ENCODE data around the gene PER2.
"Not testable (repeated sequence)": the region's sequence is repeated elsewhere in the genome, so short reads cannot be mapped to it uniquely, and the experiment has no call there.

PER2 gene, protein sequence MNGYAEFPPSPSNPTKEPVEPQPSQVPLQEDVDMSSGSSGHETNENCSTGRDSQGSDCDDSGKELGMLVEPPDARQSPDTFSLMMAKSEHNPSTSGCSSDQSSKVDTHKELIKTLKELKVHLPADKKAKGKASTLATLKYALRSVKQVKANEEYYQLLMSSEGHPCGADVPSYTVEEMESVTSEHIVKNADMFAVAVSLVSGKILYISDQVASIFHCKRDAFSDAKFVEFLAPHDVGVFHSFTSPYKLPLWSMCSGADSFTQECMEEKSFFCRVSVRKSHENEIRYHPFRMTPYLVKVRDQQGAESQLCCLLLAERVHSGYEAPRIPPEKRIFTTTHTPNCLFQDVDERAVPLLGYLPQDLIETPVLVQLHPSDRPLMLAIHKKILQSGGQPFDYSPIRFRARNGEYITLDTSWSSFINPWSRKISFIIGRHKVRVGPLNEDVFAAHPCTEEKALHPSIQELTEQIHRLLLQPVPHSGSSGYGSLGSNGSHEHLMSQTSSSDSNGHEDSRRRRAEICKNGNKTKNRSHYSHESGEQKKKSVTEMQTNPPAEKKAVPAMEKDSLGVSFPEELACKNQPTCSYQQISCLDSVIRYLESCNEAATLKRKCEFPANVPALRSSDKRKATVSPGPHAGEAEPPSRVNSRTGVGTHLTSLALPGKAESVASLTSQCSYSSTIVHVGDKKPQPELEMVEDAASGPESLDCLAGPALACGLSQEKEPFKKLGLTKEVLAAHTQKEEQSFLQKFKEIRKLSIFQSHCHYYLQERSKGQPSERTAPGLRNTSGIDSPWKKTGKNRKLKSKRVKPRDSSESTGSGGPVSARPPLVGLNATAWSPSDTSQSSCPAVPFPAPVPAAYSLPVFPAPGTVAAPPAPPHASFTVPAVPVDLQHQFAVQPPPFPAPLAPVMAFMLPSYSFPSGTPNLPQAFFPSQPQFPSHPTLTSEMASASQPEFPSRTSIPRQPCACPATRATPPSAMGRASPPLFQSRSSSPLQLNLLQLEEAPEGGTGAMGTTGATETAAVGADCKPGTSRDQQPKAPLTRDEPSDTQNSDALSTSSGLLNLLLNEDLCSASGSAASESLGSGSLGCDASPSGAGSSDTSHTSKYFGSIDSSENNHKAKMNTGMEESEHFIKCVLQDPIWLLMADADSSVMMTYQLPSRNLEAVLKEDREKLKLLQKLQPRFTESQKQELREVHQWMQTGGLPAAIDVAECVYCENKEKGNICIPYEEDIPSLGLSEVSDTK (N-terminal part only)

DNA sequence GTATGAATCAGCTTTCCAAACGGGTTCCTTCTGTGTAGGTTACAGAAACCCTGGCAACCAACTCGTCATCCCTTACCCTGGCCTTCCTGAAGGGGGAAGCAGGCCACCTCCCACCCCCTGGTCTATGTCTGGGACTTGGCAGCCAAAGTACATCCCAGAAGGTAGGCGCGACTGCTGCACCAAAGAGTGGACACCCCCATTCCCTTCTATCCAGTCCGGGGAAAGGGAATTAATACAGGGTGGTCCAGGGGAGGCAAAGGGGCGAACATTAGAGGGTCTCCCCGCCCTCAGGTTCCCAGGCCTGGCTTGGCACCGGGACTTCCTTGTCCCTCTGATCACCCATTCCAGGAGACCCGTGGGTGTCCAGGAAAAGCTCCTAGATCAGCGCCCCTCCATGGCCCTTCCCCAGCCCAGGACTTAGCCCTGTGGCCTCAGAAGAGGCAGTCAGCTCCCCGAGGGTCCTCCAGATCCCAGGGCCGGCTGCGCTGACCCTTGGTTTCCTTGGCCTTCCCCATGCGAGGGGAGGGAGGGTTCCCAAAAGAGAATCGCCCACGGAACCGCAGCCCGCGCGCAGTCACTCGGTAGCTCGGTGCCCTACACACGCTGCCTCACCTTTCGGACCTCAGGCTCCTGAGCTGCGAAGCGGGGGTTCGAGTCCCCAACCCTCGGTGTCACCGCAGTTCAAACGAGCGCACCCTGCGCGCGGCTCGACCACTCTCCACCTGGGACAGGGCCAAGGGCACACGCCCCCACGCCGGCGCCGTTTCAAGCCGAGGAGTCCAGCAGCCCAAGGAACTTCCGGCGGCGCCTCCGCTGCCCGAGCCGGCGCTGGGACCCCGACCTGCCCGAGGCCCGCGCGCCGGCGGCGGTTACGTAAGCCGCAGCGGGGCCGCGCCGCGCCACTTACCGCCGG, at the start of gene PER2:
PER2 (minus strand) TSS at position 874 of the 913 bp plus-strand sequence. CDS start 10,674 bp downstream, outside the sequence.
- 0 out of 2 replicates have a peak, but pooled peaks cover 4% of the 10 kb centered on the region for H3K27me3 ChIP-seq (ENCODE audit: control insufficient read depth, insufficient read depth, low read length)
- peak within 1 kb of the TSS; percentile 78; the same call in 1 of the 2 replicates for H3K9ac ChIP-seq (ENCODE audit: low read depth, low read length)
- H3K9me3 ChIP-seq (ENCODE audit: control insufficient read depth, insufficient read depth, low read length), result no peaks in the 10 kb centered on the region
- peaks cover 30% of the 10 kb centered on the region for H3K4me1 ChIP-seq (ENCODE audit: control insufficient read depth, insufficient read depth, low read length)
- no peaks in the 10 kb centered on the region for H3K36me3 ChIP-seq (ENCODE audit: control insufficient read depth, insufficient read depth, low read length)
- H3K4me3 ChIP-seq (ENCODE audit: low read depth, low read length), result peak within 1 kb of the TSS; percentile 86
- peak within 1 kb of the TSS; percentile 80 for H3K27ac ChIP-seq (ENCODE audit: low read depth, low read length)

DNA sequence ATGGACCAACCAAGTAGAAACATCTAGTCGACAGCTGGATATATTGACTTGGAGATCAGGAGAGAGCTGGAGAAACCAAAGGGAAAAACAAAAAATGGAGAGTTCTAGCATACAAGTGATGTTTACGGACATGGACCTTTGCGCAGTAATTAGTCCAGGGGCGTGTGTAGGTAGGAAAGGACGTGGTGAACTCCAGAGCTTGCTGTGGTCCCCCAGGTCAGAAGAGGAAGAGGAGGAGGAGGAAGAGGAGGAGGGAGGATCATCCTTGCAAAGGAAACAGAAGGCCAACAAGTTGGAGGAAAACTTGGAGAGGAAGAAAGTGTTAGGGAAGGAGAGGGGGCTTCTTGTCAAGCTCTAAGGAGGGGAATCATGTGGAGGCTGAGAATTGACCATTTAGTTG, 49.4 kb upstream of the PER2 start:
- Histone ChIP-seq H3K9me3 (ENCODE audit: control insufficient read depth, insufficient read depth, low read length) (no peaks in the 10 kb centered on the region), H3K4me3 (ENCODE audit: low read depth, low read length) (no peak overlapping the region), H3K27me3 (ENCODE audit: control insufficient read depth, insufficient read depth, low read length) (no peaks in the 10 kb centered on the region), H3K27ac (ENCODE audit: low read depth, low read length) (no peak overlapping the region), H3K36me3 (ENCODE audit: control insufficient read depth, insufficient read depth, low read length) (peaks cover 19% of the 10 kb centered on the region), H3K4me1 (ENCODE audit: control insufficient read depth, insufficient read depth, low read length) (no peaks in the 10 kb centered on the region), H3K9ac (ENCODE audit: low read depth, low read length) (no peak overlapping the region)

DNA sequence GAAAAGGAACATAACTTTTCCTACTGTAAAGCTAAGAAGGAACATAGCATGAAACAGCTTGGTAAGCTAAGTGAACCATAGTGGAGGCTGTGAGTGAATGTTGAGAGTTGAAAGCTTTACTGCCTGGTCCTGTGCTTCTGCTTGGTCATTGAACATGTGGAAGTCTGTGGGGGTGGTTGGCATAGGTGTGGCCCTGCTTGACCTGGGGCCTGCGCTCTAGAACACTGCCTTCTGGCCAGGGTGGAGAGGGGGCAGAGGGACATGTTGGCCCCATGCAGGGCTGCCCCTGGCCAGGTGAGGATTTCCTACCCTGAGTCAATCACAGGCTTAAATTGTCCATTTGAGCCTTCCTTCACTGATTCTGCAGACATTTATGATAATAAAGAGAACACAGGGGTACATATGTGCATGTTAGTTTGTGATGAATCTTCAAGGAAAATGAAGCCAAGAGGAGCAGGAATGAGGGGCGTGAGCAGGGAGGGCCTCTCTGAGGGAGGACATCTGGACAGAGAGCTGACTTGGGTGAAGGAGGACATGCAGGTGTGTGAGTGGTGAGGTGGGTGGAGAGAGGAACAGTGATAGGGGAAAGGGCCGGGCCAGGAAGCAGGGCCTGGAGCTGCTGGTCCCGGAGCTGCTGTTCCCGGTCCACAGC, 48.5 kb upstream of the PER2 start:
- H3K4me3 ChIP-seq (ENCODE audit: low read depth, low read length), result no peak overlapping the region

DNA sequence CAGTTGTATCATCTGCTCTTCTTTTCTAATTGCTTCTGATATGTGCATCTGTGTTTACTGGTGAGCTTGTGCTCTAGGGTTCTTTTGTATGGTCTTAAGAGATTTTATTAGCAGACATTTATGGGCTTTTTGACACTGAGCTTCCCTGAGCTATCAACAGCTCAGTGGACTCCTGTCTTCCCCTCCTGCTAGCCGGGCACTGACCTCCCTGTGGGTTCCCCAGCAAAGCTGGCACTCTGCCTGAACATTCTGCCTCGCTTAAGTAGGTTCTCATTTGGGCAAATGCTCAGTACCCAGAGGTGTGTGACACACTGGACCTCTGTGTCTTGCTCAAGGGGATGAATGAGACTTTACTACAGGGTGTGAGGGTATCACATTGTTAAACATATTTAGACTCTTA, 47.7 kb upstream of the PER2 start:
- H3K27me3 ChIP-seq (ENCODE audit: control insufficient read depth, insufficient read depth, low read length), result no peaks in the 10 kb centered on the region
- H3K9me3 ChIP-seq (ENCODE audit: control insufficient read depth, insufficient read depth, low read length), result no peaks in the 10 kb centered on the region
- H3K4me1 ChIP-seq (ENCODE audit: control insufficient read depth, insufficient read depth, low read length), result no peaks in the 10 kb centered on the region
- H3K9ac ChIP-seq (ENCODE audit: low read depth, low read length), result no peak overlapping the region
- no peak overlapping the region for H3K4me3 ChIP-seq (ENCODE audit: low read depth, low read length)
- no peak overlapping the region for H3K27ac ChIP-seq (ENCODE audit: low read depth, low read length)
- H3K36me3 ChIP-seq (ENCODE audit: control insufficient read depth, insufficient read depth, low read length), result peaks cover 22% of the 10 kb centered on the region

More for the DNA sequence above, 48.5 kb upstream of the PER2 start:
- Histone ChIP-seq H3K36me3 (ENCODE audit: control insufficient read depth, insufficient read depth, low read length) (peaks cover 20% of the 10 kb centered on the region), H3K9ac (ENCODE audit: low read depth, low read length) (no peak overlapping the region), H3K9me3 (ENCODE audit: control insufficient read depth, insufficient read depth, low read length) (no peaks in the 10 kb centered on the region), H3K27me3 (ENCODE audit: control insufficient read depth, insufficient read depth, low read length) (no peaks in the 10 kb centered on the region), H3K27ac (ENCODE audit: low read depth, low read length) (no peak overlapping the region), H3K4me1 (ENCODE audit: control insufficient read depth, insufficient read depth, low read length) (no peaks in the 10 kb centered on the region)

DNA sequence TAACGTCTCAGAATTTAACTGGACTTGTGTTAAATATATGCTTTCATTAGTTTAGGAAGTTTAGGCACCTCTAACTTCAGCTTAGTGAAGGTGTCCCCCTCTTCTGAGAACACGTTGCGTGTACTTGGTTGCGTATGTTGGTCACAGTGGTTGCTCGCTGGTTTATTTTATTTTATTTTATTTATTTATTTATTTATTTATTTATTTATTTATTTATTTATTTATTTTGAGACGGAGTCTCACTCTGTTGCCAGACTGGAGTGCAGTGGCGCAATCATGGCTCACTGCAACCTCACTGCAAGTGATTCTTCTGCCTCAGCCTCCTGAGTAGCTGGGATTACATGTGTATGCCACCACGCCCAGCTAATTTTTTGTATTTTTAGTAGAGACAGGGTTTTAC, 47.2 kb upstream of the PER2 start:
- H3K4me1 ChIP-seq (ENCODE audit: control insufficient read depth, insufficient read depth, low read length); H3K9ac ChIP-seq (ENCODE audit: low read depth, low read length); H3K4me3 ChIP-seq (ENCODE audit: low read depth, low read length); H3K9me3 ChIP-seq (ENCODE audit: control insufficient read depth, insufficient read depth, low read length); H3K27ac ChIP-seq (ENCODE audit: low read depth, low read length); H3K27me3 ChIP-seq (ENCODE audit: control insufficient read depth, insufficient read depth, low read length): not testable (repeated sequence)
- H3K36me3 ChIP-seq (ENCODE audit: control insufficient read depth, insufficient read depth, low read length), result peaks cover 22% of the 10 kb centered on the region

DNA sequence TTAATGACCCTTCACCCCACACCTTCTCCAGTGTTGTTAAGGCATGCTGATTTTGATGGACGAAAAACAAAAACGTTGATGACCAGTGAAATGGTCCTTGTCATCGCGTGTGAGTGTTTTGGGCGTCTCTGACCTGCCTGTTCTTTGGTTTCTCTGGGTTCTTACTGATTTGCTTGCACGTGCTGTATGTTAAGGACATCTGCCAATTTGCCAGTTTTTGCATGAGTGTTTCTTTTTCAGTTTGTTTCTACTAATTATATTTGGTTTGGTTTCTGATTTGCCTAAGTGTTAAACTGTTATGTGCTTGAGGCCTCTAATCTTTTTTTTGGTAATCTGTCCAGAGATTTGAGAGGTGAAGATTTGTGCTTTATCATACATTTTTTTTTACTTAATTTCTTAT, 46.5 kb upstream of the PER2 start:
- no peak overlapping the region for H3K9ac ChIP-seq (ENCODE audit: low read depth, low read length)
- H3K27ac ChIP-seq (ENCODE audit: low read depth, low read length), result no peak overlapping the region
- H3K27me3 ChIP-seq (ENCODE audit: control insufficient read depth, insufficient read depth, low read length), result no peaks in the 10 kb centered on the region
- H3K4me1 ChIP-seq (ENCODE audit: control insufficient read depth, insufficient read depth, low read length), result no peaks in the 10 kb centered on the region
- H3K9me3 ChIP-seq (ENCODE audit: control insufficient read depth, insufficient read depth, low read length), result no peaks in the 10 kb centered on the region
- no peak overlapping the region for H3K4me3 ChIP-seq (ENCODE audit: low read depth, low read length)
- H3K36me3 ChIP-seq (ENCODE audit: control insufficient read depth, insufficient read depth, low read length), result peaks cover 27% of the 10 kb centered on the region

DNA sequence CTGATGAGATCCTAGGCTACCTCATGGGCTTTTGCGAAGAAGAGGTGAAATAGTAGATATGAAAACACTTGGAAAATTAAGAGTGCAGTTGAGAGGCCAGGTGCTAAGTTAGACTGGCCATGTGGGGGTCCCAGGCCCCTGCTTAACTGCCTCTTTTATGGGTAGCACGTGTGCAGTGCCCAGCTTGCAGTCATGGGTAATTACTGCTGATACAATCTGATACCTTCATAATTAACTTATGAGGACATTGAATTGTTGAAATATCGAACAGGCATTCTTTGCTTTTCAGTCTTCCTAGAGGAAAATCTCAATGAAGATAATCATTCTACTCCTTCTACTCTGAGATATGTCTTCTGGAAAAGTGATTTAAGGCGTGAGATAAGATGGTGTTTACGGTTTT, 43.5 kb upstream of the PER2 start:
- H3K27me3 ChIP-seq (ENCODE audit: control insufficient read depth, insufficient read depth, low read length), result no peaks in the 10 kb centered on the region
- H3K4me1 ChIP-seq (ENCODE audit: control insufficient read depth, insufficient read depth, low read length), result no peaks in the 10 kb centered on the region
- no peak overlapping the region for H3K27ac ChIP-seq (ENCODE audit: low read depth, low read length)
- H3K9me3 ChIP-seq (ENCODE audit: control insufficient read depth, insufficient read depth, low read length), result no peaks in the 10 kb centered on the region
- no peak overlapping the region for H3K4me3 ChIP-seq (ENCODE audit: low read depth, low read length)
- no peak overlapping the region for H3K9ac ChIP-seq (ENCODE audit: low read depth, low read length)
- peaks cover 53% of the 10 kb centered on the region for H3K36me3 ChIP-seq (ENCODE audit: control insufficient read depth, insufficient read depth, low read length)

DNA sequence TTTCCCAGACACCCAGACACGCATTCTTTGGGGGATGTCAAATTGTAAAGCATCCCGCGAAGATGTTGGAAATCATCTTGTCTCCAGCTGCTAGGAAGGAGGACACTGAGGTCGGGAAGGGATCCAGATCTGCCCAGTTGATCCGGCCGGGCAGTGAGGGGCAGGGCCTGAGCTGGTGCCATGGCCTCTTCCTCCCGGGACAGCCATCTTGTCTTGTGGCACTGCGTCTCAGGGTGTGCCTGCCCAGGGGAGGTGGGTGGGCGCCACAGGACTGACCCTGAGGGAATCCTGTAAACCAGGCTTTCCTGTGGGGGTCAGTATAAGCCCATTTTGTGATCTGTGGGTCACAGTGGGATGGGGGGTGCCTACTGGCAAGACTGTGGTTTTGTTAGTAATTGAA, 42.0 kb upstream of the PER2 start:
- H3K27me3 ChIP-seq (ENCODE audit: control insufficient read depth, insufficient read depth, low read length), result no peaks in the 10 kb centered on the region
- no peak overlapping the region for H3K27ac ChIP-seq (ENCODE audit: low read depth, low read length)
- no peak overlapping the region for H3K9ac ChIP-seq (ENCODE audit: low read depth, low read length)
- no peak overlapping the region for H3K4me3 ChIP-seq (ENCODE audit: low read depth, low read length)
- H3K4me1 ChIP-seq (ENCODE audit: control insufficient read depth, insufficient read depth, low read length), result no peaks in the 10 kb centered on the region
- no peaks in the 10 kb centered on the region for H3K9me3 ChIP-seq (ENCODE audit: control insufficient read depth, insufficient read depth, low read length)
- H3K36me3 ChIP-seq (ENCODE audit: control insufficient read depth, insufficient read depth, low read length), result peaks cover 55% of the 10 kb centered on the region

DNA sequence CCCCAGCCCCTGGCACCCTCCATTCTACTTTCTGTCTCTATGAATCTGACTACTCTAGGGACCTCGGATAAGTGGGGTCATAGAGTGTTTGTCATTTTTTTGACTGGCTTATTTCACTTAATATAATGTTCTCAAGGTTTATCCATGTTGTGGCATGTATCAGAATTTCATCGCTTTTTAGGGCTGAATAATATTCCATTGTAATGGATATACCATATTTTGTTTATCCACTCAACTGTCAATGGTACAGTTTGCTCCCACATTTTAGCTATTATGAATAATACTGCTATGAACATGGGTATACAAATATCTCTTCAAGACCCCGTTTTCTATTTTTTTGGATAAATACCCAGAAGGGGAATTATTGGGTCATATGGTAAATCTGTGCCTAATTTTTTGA, 39.3 kb upstream of the PER2 start:
- H3K36me3 ChIP-seq (ENCODE audit: control insufficient read depth, insufficient read depth, low read length), result peaks cover 55% of the 10 kb centered on the region

More for the DNA sequence above, 39.3 kb upstream of the PER2 start:
- no peak overlapping the region for H3K27ac ChIP-seq (ENCODE audit: low read depth, low read length)
- H3K9me3 ChIP-seq (ENCODE audit: control insufficient read depth, insufficient read depth, low read length), result no peaks in the 10 kb centered on the region
- H3K4me1 ChIP-seq (ENCODE audit: control insufficient read depth, insufficient read depth, low read length), result no peaks in the 10 kb centered on the region
- no peak overlapping the region for H3K9ac ChIP-seq (ENCODE audit: low read depth, low read length)
- no peaks in the 10 kb centered on the region for H3K27me3 ChIP-seq (ENCODE audit: control insufficient read depth, insufficient read depth, low read length)
- no peak overlapping the region for H3K4me3 ChIP-seq (ENCODE audit: low read depth, low read length)
